CD14-positive monocyte (primary cell): ENCODE data around the gene RAB6A. TPM values are rescaled to one million over a fixed set of nuclear protein-coding genes. Genes with fewer than 3 reads are reported as not detected.

ENCODE experiments used
- DNase-seq, 3 donors: peaks; one replicate each; pipeline ENCODE4 v3.0.0-alpha.2; 2011 to 2022
- H2AFZ ChIP-seq: 2 replicates; pipeline ENCODE4 v1.6.0; 2012; ENCODE audit warnings: mild to moderate bottlenecking, low read depth, low read length, inconsistent platforms; ENCODE audit not compliant: insufficient read depth, poor library complexity, severe bottlenecking
- H3K27ac ChIP-seq, 2 donors: 1 replicate in 1 of 2; 2 replicates in 1 of 2; pipeline ENCODE4 v1.5.1; 2012 to 2013; ENCODE audit warnings: low read length in 2 of 2, control low read depth in 1 of 2, inconsistent platforms in 1 of 2, low read depth in 1 of 2, mild to moderate bottlenecking in 1 of 2
- H3K27me3 ChIP-seq, 2 donors: one replicate each; pipeline versions ENCODE4 v1.6.0 to v1.6.1; 2011 to 2013; ENCODE audit warnings: low read length in 2 of 2; ENCODE audit not compliant: control insufficient read depth in 2 of 2, insufficient read depth in 2 of 2
- H3K36me3 ChIP-seq, 2 donors: replicated peaks in 1 of 2; 1 replicate in 1 of 2; 2 replicates in 1 of 2; pipeline versions ENCODE4 v1.5.1 to v1.6.1; 2012 to 2013; ENCODE audit warnings: low read length in 2 of 2, control low read depth in 1 of 2, inconsistent platforms in 1 of 2, mild to moderate bottlenecking in 1 of 2; ENCODE audit not compliant: insufficient read depth in 2 of 2, control insufficient read depth in 1 of 2
- H3K4me1 ChIP-seq, 2 donors: 1 replicate in 1 of 2; 2 replicates in 1 of 2; pipeline versions ENCODE4 v1.5.1 to v1.6.1; 2012 to 2013; ENCODE audit warnings: low read length in 2 of 2, control low read depth in 1 of 2, inconsistent platforms in 1 of 2, mild to moderate bottlenecking in 1 of 2, moderate library complexity in 1 of 2; ENCODE audit not compliant: insufficient read depth in 2 of 2, control insufficient read depth in 1 of 2
- H3K4me2 ChIP-seq: replicated peaks from 2 replicates; pipeline ENCODE3; 2012; ENCODE audit warnings: low read length, moderate library complexity, mild to moderate bottlenecking; ENCODE audit not compliant: poor library complexity, severe bottlenecking; ENCODE audit errors: extremely low read depth
- H3K4me3 ChIP-seq, 3 experiments: fragments of 200-600 bp in 1 of 3; sonication (generic) in 1 of 3; replicated peaks in 1 of 3; 1 replicate in 2 of 3; 2 replicates in 1 of 3; pipeline ENCODE4 v1.5.1; 2011 to 2013; ENCODE audit warnings: low read length in 3 of 3, mild to moderate bottlenecking in 3 of 3, control low read depth in 2 of 3, low read depth in 2 of 3, inconsistent platforms in 1 of 3, moderate library complexity in 1 of 3
- H3K79me2 ChIP-seq: 2 replicates; pipeline ENCODE4 v1.6.0; 2012; ENCODE audit warnings: mild to moderate bottlenecking, control low read depth, inconsistent platforms, low read length, moderate library complexity; ENCODE audit not compliant: insufficient read depth
- H3K9ac ChIP-seq: 2 replicates; pipeline ENCODE4 v1.6.0; 2017; ENCODE audit warnings: low read length, mild to moderate bottlenecking; ENCODE audit not compliant: insufficient read depth, poor library complexity, severe bottlenecking
- H3K9me3 ChIP-seq, 2 donors: replicated peaks in 1 of 2; 1 replicate in 1 of 2; 2 replicates in 1 of 2; pipeline versions ENCODE4 v1.5.1 to v1.6.1; 2012 to 2013; ENCODE audit warnings: low read length in 2 of 2, control low read depth in 1 of 2; ENCODE audit not compliant: control insufficient read depth in 1 of 2, insufficient read depth in 1 of 2
- H4K20me1 ChIP-seq: 2 replicates; pipeline ENCODE4 v1.6.0; 2012; ENCODE audit warnings: mild to moderate bottlenecking, low read length, control low read depth, moderate library complexity; ENCODE audit not compliant: insufficient read depth
- H3K27ac Mint-ChIP-seq, 7 donors: one replicate each; pipeline ENCODE4 v1.8.0; 2020; ENCODE audit warnings: mild to moderate bottlenecking in 7 of 7, mixed read lengths in 7 of 7, moderate library complexity in 6 of 7, inconsistent platforms in 2 of 7
- H3K27me3 Mint-ChIP-seq, 3 donors: one replicate each; pipeline ENCODE4 v1.8.0; 2021 to 2022; ENCODE audit warnings: low read depth in 3 of 3, mild to moderate bottlenecking in 3 of 3, mixed read lengths in 3 of 3, moderate library complexity in 3 of 3, inconsistent platforms in 1 of 3
- H3K36me3 Mint-ChIP-seq, 2 donors: one replicate each; pipeline ENCODE4 v1.8.0; 2020; ENCODE audit warnings: mixed read lengths in 2 of 2, inconsistent platforms in 1 of 2, mild to moderate bottlenecking in 1 of 2
- H3K4me1 Mint-ChIP-seq: one replicate; pipeline ENCODE4 v1.8.0; 2020; ENCODE audit warnings: mild to moderate bottlenecking, mixed read lengths
- H3K4me3 Mint-ChIP-seq, 2 donors: one replicate each; pipeline ENCODE4 v1.8.0; 2020; ENCODE audit warnings: mild to moderate bottlenecking in 2 of 2, mixed read lengths in 2 of 2, moderate library complexity in 1 of 2
- H3K9me3 Mint-ChIP-seq, 7 donors: one replicate each; pipeline ENCODE4 v1.8.0; 2020 to 2022; ENCODE audit warnings: mixed read lengths in 7 of 7, mild to moderate bottlenecking in 6 of 7, moderate library complexity in 6 of 7, inconsistent platforms in 2 of 7
- CTCF ChIP-seq: fragments of 200-600 bp; IDR thresholded peaks from one replicate; pipeline ENCODE4 v1.8.0; 2022; ENCODE audit warnings: antibody characterized with exemption, mild to moderate bottlenecking
- WGBS: methylation state at CpG from one replicate; pipeline ENCODE4 v1.1.5; 2013; ENCODE audit warnings: missing lambda C conversion rate; ENCODE audit not compliant: insufficient coverage; 5-methylcytosine and 5-hydroxymethylcytosine counted together
- intact Hi-C, 2 donors: fragments of 100-400 bp; cut with micrococcal nuclease; formaldehyde crosslinking; loops; one replicate each; pipeline versions ENCODE4 v1.15.0 to v1.15.1; 2023
- polyA plus RNA-seq, 3 donors: library from polyadenylated mRNA; depleted of rRNA in 1 of 3; unstranded in 2 of 3; stranded (reverse) in 1 of 3; fragments of 300-500 nt in 2 of 3; fragments of >200 nt in 1 of 3; fragmentation: Illumina TruSeq in 2 of 3; gene quantifications; 1 replicate in 2 of 3; 2 replicates in 1 of 3; pipeline ENCODE4 v1.2.3, GENCODE V29; 2012 to 2021

RAB6A gene
- polyA plus RNA-seq, 3 donors = 38.3 to 91.3 (median 78.6) TPM

- Mint-ChIP-seq H3K4me1 (peaks cover 17% of the 10 kb centered on the region), H3K9me3 (peaks cover 0 to 2% (median 0%) of the 10 kb centered on the region in 7 donors), H3K4me3 (no peak overlapping the region), H3K27me3 (peaks cover 2 to 11% (median 7%) of the 10 kb centered on the region in 3 donors), H3K36me3 (no peaks in the 10 kb centered on the region), H3K27ac (no peak overlapping the region)
- Histone ChIP-seq H2AFZ (no peak overlapping the region), H4K20me1 (no peaks in the 10 kb centered on the region), H3K9me3 (no peaks in the 10 kb centered on the region), H3K9ac (no peak overlapping the region), H3K4me2 (no peak overlapping the region), H3K27ac (no peak overlapping the region), H3K36me3 (no peaks in the 10 kb centered on the region), H3K4me1 (peaks cover 10 to 11% of the 10 kb centered on the region in 2 donors), H3K79me2 (no peaks in the 10 kb centered on the region), H3K4me3 (no peak overlapping the region), H3K27me3 (peaks cover 0 to 7% of the 10 kb centered on the region in 2 donors)
- no peak for TF ChIP-seq CTCF
- DNase-seq = no peak
- intact Hi-C loops = no loop called here
These were observed 119.2 kb downstream of the RAB6A start for GRCh38 chr11:73641668-73642067.

- H4K20me1 ChIP-seq = no peaks in the 10 kb centered on the region
- H3K27me3 ChIP-seq = peaks cover 0 to under 1% of the 10 kb centered on the region in 2 donors
- H3K4me1 ChIP-seq = peaks cover 6 to 7% of the 10 kb centered on the region in 2 donors
- no peak overlapping the region for H3K27ac ChIP-seq
- H3K36me3 Mint-ChIP-seq = no peaks in the 10 kb centered on the region
- no peak overlapping the region for H3K4me2 ChIP-seq
- peaks cover 0 to 2% (median 0%) of the 10 kb centered on the region in 7 donors for H3K9me3 Mint-ChIP-seq
- H3K4me3 Mint-ChIP-seq = no peak overlapping the region
- no peak for DNase-seq
- H3K4me1 Mint-ChIP-seq = peaks cover 14% of the 10 kb centered on the region
- H3K9ac ChIP-seq = no peak overlapping the region
- no peak overlapping the region for H2AFZ ChIP-seq
- H3K9me3 ChIP-seq = no peaks in the 10 kb centered on the region
- H3K4me3 ChIP-seq = no peak overlapping the region
- 0% methylated on average over 2 of the region's 2 CpGs for WGBS
- TF ChIP-seq CTCF = no peak
- H3K79me2 ChIP-seq = no peaks in the 10 kb centered on the region
- H3K27me3 Mint-ChIP-seq = peaks cover 2 to 8% (median 3%) of the 10 kb centered on the region in 3 donors
- no peak overlapping the region for H3K27ac Mint-ChIP-seq
- intact Hi-C loops = no loop called here
- H3K36me3 ChIP-seq = no peaks in the 10 kb centered on the region
These were observed 120.3 kb downstream of the RAB6A start for GRCh38 chr11:73640592-73640991.
